HepG2 (cell line): Measurements from ENCODE around the gene TNFSF12. TPM values are rescaled to one million over a fixed set of nuclear protein-coding genes. Genes with fewer than 3 reads are reported as not detected.

Experiments used
- AGO2 ChIP-seq: fragments of 200-400 bp; formaldehyde crosslinking; optimal IDR thresholded peaks from 2 replicates; pipeline ENCODE3; 2017; ENCODE audit warnings: mild to moderate bottlenecking, low read depth, low read length, moderate library complexity
- CBFB ChIP-seq: sonication (generic); formaldehyde crosslinking; IDR thresholded peaks from 2 replicates; pipeline ENCODE4 v1.4.0; 2020; ENCODE audit warnings: missing genetic modification reagents
- CHD2 ChIP-seq: IDR thresholded peaks from 2 replicates; pipeline ENCODE4 v1.6.1; 2011; ENCODE audit warnings: low read depth, low read length, improper control_type of control experiment
- DMAP1 ChIP-seq: IDR thresholded peaks from 2 replicates; pipeline ENCODE4 v1.6.1; 2016
- EED ChIP-seq: sonication (generic); formaldehyde crosslinking; IDR thresholded peaks from 2 replicates; pipeline ENCODE4 v1.5.0; 2020; ENCODE audit warnings: mild to moderate bottlenecking, missing genetic modification reagents
- EZH2 ChIP-seq: conservative IDR thresholded peaks from 2 replicates; pipeline ENCODE4 v1.6.1; 2012; ENCODE audit warnings: mild to moderate bottlenecking, low read depth, low read length, moderate library complexity
- FIP1L1 ChIP-seq: fragments of 200-400 bp; formaldehyde crosslinking; IDR thresholded peaks from 2 replicates; pipeline ENCODE4 v1.6.1; 2018; ENCODE audit warnings: low read depth, mild to moderate bottlenecking, low read length, moderate library complexity, borderline replicate concordance; ENCODE audit not compliant: insufficient read depth
- HDAC2 ChIP-seq: sonication (generic); formaldehyde crosslinking; IDR thresholded peaks from 2 replicates; pipeline ENCODE4 v1.4.0; 2020; ENCODE audit warnings: missing genetic modification reagents
- MIXL1 ChIP-seq: IDR thresholded peaks from 2 replicates; pipeline ENCODE4 v1.6.1; 2016
- MTF1 ChIP-seq: sonication (generic); formaldehyde crosslinking; IDR thresholded peaks from 2 replicates; pipeline ENCODE4 v1.5.0; 2020; ENCODE audit warnings: missing genetic modification reagents
- MTF2 ChIP-seq: sonication (generic); formaldehyde crosslinking; IDR thresholded peaks from 2 replicates; pipeline ENCODE4 v1.5.0; 2020; ENCODE audit warnings: missing genetic modification reagents, borderline replicate concordance
- PTBP1 ChIP-seq: fragments of 200-400 bp; formaldehyde crosslinking; IDR thresholded peaks from 2 replicates; pipeline ENCODE4 v1.6.1; 2018; ENCODE audit warnings: low read length, low read depth; ENCODE audit not compliant: poor library complexity, severe bottlenecking
- SUZ12 ChIP-seq: fragments of 150-350 bp; IDR thresholded peaks from 2 replicates; pipeline ENCODE4 v1.6.1; 2014; ENCODE audit warnings: low read depth, low read length
- YEATS2 ChIP-seq: sonication (generic); formaldehyde crosslinking; IDR thresholded peaks from 2 replicates; pipeline ENCODE4 v1.4.0; 2020; ENCODE audit warnings: missing genetic modification reagents, borderline replicate concordance
- YY1 ChIP-seq: IDR thresholded peaks from 2 replicates; pipeline ENCODE4 v1.6.1; 2011; ENCODE audit warnings: low read length, low read depth, moderate library complexity, mild to moderate bottlenecking; ENCODE audit not compliant: insufficient read depth, insufficient replicate concordance
- ZMAT3 ChIP-seq: sonication (generic); formaldehyde crosslinking; conservative IDR thresholded peaks from 2 replicates; pipeline ENCODE4 v1.7.0; 2021; ENCODE audit warnings: missing genetic modification reagents
- ZNF331 ChIP-seq: sonication (generic); formaldehyde crosslinking; IDR thresholded peaks from 2 replicates; pipeline ENCODE4 v1.4.0; 2020; ENCODE audit warnings: missing genetic modification reagents
- ZNF343 ChIP-seq: sonication (generic); formaldehyde crosslinking; IDR thresholded peaks from 2 replicates; pipeline ENCODE4 v1.4.0; 2020; ENCODE audit warnings: mild to moderate bottlenecking, missing genetic modification reagents
- ZNF367 ChIP-seq: sonication (generic); formaldehyde crosslinking; IDR thresholded peaks from 2 replicates; pipeline ENCODE4 v1.4.0; 2020; ENCODE audit warnings: missing genetic modification reagents, borderline replicate concordance
- ZNF382 ChIP-seq: sonication (generic); formaldehyde crosslinking; IDR thresholded peaks from 2 replicates; pipeline ENCODE4 v1.5.0; 2020; ENCODE audit warnings: missing genetic modification reagents, mild to moderate bottlenecking, borderline replicate concordance
- ZNF510 ChIP-seq: sonication (generic); formaldehyde crosslinking; IDR thresholded peaks from 2 replicates; pipeline ENCODE4 v1.4.0; 2020; ENCODE audit warnings: low read depth, mild to moderate bottlenecking, missing genetic modification reagents
- ZNF572 ChIP-seq: sonication (generic); formaldehyde crosslinking; IDR thresholded peaks from 2 replicates; pipeline ENCODE4 v1.5.1; 2020; ENCODE audit warnings: mild to moderate bottlenecking, missing genetic modification reagents
- polyA plus RNA-seq, 8 experiments: library from polyadenylated mRNA; depleted of rRNA in 3 of 8; stranded (reverse) in 7 of 8; unstranded in 1 of 8; fragments of >200 nt; fragmentation: Illumina TruSeq in 4 of 8; extraction: Trizol in 4 of 8; gene quantifications; 2 replicates each; pipeline versions ENCODE4 v1.2.1 to v1.2.3, GENCODE V29; 2011 to 2016; ENCODE audit warnings: low read depth in 4 of 8, missing spikeins in 1 of 8, mixed read lengths in 1 of 8; ENCODE audit not compliant: insufficient read depth in 1 of 8
- total RNA-seq, 5 experiments: library from RNA; depleted of rRNA; stranded (reverse); fragments of >200 nt; fragmentation: Illumina TruSeq; extraction: Trizol; gene quantifications; 2 replicates each; pipeline ENCODE4 v1.2.3, GENCODE V29; 2016; ENCODE audit warnings: low read depth in 1 of 5
- TF ChIP-seq, protein P1 (sequence below): sonication (generic); formaldehyde crosslinking; IDR thresholded peaks from 2 replicates; pipeline ENCODE4 v1.4.0; 2020; ENCODE audit warnings: missing genetic modification reagents, mild to moderate bottlenecking, borderline replicate concordance
- TF ChIP-seq, protein P2 (sequence below): sonication (generic); formaldehyde crosslinking; IDR thresholded peaks from 2 replicates; pipeline ENCODE4 v1.4.0; 2020; ENCODE audit warnings: missing genetic modification reagents
- TF ChIP-seq, protein P3 (sequence below): sonication (generic); formaldehyde crosslinking; conservative IDR thresholded peaks from 2 replicates; pipeline ENCODE4 v1.5.0; 2020; ENCODE audit warnings: missing genetic modification reagents
- TF ChIP-seq, protein P4 (sequence below): sonication (generic); formaldehyde crosslinking; IDR thresholded peaks from 2 replicates; pipeline ENCODE4 v1.4.0; 2020; ENCODE audit warnings: missing genetic modification reagents

TNFSF12 gene
- total and polyA plus RNA-seq, 2 of the 13 experiments (the other 11 are each of a cell fraction or from before 2014, with no cell fraction given), result 0.93 to 7.2 TPM

- TF ChIP-seq FIP1L1, result no peak; the same call in 1 of the 2 replicates
- no peak for TF ChIP-seq MTF2 (CRISPR knock-in tag)
- TF ChIP-seq PTBP1, result no peak
- TF ChIP-seq EED, result no peak
- TF ChIP-seq YY1, result peak; percentile 62
- TF ChIP-seq ZNF331 (CRISPR knock-in tag), result no peak; the same call in 1 of the 2 replicates
- TF ChIP-seq CBFB (CRISPR knock-in tag), result peak; percentile 71; the same call in 1 of the 2 replicates
- no peak for TF ChIP-seq SUZ12
- TF ChIP-seq, protein P1, sequence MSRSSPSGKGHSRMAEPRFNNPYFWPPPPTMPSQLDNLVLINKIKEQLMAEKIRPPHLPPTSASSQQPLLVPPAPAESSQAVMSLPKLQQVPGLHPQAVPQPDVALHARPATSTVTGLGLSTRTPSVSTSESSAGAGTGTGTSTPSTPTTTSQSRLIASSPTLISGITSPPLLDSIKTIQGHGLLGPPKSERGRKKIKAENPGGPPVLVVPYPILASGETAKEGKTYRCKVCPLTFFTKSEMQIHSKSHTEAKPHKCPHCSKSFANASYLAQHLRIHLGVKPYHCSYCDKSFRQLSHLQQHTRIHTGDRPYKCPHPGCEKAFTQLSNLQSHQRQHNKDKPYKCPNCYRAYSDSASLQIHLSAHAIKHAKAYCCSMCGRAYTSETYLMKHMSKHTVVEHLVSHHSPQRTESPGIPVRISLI, result no peak; the same call in 1 of the 2 replicates
- TF ChIP-seq MTF1 (CRISPR knock-in tag), result no peak; the same call in 1 of the 2 replicates
- peak; percentile 99 for TF ChIP-seq AGO2
- TF ChIP-seq, protein P2, sequence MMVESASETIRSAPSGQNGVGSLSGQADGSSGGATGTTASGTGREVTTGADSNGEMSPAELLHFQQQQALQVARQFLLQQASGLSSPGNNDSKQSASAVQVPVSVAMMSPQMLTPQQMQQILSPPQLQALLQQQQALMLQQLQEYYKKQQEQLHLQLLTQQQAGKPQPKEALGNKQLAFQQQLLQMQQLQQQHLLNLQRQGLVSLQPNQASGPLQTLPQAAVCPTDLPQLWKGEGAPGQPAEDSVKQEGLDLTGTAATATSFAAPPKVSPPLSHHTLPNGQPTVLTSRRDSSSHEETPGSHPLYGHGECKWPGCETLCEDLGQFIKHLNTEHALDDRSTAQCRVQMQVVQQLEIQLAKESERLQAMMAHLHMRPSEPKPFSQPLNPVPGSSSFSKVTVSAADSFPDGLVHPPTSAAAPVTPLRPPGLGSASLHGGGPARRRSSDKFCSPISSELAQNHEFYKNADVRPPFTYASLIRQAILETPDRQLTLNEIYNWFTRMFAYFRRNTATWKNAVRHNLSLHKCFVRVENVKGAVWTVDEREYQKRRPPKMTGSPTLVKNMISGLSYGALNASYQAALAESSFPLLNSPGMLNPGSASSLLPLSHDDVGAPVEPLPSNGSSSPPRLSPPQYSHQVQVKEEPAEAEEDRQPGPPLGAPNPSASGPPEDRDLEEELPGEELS (CRISPR knock-in tag), result peak; percentile 70
- TF ChIP-seq ZNF572 (CRISPR knock-in tag), result peak; percentile 60; the same call in 1 of the 2 replicates
- TF ChIP-seq HDAC2 (CRISPR knock-in tag), result peak; percentile 68; the same call in 1 of the 2 replicates
- TF ChIP-seq, protein P3, sequence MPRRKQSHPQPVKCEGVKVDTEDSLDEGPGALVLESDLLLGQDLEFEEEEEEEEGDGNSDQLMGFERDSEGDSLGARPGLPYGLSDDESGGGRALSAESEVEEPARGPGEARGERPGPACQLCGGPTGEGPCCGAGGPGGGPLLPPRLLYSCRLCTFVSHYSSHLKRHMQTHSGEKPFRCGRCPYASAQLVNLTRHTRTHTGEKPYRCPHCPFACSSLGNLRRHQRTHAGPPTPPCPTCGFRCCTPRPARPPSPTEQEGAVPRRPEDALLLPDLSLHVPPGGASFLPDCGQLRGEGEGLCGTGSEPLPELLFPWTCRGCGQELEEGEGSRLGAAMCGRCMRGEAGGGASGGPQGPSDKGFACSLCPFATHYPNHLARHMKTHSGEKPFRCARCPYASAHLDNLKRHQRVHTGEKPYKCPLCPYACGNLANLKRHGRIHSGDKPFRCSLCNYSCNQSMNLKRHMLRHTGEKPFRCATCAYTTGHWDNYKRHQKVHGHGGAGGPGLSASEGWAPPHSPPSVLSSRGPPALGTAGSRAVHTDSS (CRISPR knock-in tag), result no peak
- no peak for TF ChIP-seq ZNF382 (CRISPR knock-in tag)
- TF ChIP-seq ZNF343 (CRISPR knock-in tag), result no peak
- peak; percentile 66 for TF ChIP-seq CHD2
- TF ChIP-seq MIXL1, result peak; percentile 91
- TF ChIP-seq, protein P4, sequence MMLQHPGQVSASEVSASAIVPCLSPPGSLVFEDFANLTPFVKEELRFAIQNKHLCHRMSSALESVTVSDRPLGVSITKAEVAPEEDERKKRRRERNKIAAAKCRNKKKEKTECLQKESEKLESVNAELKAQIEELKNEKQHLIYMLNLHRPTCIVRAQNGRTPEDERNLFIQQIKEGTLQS (CRISPR knock-in tag), result 0 out of 2 replicates have a peak, but pooled peaks have one; percentile 16
- no peak for TF ChIP-seq ZMAT3
- no peak for TF ChIP-seq EZH2
- 0 out of 2 replicates have a peak, but pooled peaks have one; percentile 14 for TF ChIP-seq ZNF367 (CRISPR knock-in tag)
- TF ChIP-seq ZNF510 (CRISPR knock-in tag), result no peak
- TF ChIP-seq DMAP1 (CRISPR knock-in tag), result peak; percentile 53; the same call in 1 of the 2 replicates
- peak; percentile 68; the same call in 1 of the 2 replicates for TF ChIP-seq YEATS2 (CRISPR knock-in tag)
These were observed 30.4 kb downstream of the TNFSF12 start, which contains the start of gene CD68 (continued) for GRCh38 chr17:7579001-7579833.
